NCI-H510A (cell line): ENCODE results near the gene GNAO1.

Experiments
- DNase-seq: peaks from one replicate; lab custom pipeline; 2025; lab: John Stamatoyannopoulos, UW

GNAO1 gene

DNA sequence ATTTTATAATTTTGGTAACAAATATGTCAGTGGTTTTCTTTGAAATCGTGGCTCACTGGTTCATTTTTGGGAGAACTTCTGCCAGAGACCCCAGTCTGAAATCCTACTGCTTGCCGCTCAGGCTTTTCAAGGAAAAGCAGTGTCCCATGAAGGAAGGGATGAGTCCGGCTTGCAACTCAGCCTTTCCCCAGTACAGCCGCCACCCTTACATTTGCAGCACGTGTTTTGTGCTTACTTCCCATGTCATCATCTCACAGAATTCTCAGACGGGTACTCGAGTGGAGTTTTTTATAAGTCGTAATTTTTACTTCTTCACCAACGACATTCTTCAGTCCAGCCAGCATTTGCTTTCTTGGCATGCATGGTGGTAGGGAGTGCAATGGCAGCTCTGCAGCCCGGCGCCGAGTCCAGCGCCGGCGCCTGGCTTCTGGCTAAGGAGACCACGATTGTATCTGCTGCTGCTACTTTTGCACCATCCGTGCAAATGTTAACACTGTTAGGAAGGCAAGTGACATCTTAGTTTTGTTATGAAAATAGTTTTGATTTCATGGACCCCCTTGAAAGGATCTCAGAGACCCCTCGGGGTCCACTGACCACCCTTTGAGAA lies 123.1 kb downstream of the GNAO1 start:
- DNase-seq = no peak

- DNase-seq = no peak
Measured at GRCh38 chr16:56315955-56316354, 124.7 kb downstream of the GNAO1 start.

GRCh38 chr16:56316545-56316944 lies 125.3 kb downstream of the GNAO1 start:
- no peak for DNase-seq

GRCh38 chr16:56317998-56318826 lies 126.9 kb downstream of the GNAO1 start:
- peak; percentile 23 for DNase-seq

DNA sequence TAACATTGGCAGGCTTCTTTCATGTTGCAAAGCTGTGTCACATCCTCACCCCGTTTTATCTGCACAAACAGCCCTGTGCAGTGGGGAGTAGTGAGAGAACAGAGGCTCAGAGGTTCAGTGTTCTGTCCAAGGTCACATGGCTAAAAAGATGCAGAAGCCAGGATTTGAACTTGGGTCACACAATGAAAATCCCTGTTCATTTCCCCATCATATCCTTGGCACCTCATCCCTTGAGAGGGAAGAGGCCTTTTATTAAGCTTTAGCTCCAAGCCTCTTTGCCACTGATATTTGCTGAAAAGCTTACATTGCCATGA lies 127.5 kb downstream of the GNAO1 start:
- DNase-seq = no peak

- no peak for DNase-seq
Measured at GRCh38 chr16:56319376-56319775, 128.1 kb downstream of the GNAO1 start.

DNA sequence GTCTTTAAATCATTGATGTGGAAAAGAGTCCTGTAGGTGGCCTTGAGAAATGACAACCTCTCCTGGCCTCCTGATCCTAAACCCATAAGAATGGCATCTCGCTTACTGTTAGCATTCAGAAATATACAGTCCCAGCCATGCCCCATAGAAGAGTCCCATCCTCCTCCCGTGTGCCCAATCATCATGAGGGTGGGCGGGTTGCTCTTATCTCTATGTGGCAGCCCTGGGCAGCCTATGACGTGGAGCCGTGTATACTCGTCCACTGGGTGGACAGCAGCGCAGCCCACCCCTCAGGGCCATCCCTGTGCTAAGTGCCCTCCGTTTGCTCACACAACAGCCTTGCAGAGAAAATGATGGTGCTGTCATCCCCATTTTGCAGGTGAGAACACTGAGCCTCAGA lies 128.8 kb downstream of the GNAO1 start:
- DNase-seq = no peak

DNA sequence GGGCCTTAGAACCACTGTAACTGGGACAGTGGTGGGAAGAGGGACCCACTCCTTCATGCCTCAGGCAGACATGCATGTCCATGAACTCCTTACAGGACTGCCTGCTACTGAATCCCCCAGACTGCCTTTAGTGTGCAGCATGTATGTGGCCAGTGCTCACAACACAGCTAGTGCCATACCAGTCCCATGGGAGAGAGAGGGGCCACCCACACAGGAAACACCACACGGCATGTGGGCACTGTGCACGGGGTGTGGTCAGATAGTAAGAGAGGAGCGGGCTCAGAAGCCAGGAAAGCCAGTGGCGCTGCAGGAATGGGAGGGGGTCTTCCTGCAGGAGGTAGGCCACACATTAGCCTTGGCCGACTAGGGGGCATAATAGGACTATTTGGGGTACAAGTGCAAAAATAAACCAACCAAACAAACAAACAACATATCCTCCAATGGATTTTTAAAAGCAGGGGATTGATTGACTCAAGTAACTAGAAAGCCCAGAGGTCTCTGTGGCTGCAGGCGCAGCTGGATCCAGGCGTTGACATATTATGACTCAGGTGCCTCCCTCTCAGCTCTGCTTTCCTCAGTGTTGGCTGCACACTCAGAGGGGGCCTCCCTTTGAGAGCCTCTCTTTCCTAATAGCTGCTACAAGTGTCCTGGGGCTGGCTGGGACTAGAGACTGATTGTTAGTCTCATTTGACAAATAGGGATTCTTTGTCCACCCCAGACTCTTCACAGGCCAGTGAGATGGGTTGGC lies 129.7 kb downstream of the GNAO1 start:
- DNase-seq = no peak

- no peak for DNase-seq
Measured at GRCh38 chr16:56321571-56321970, 130.3 kb downstream of the GNAO1 start.

GRCh38 chr16:56324406-56324805 lies 133.1 kb downstream of the GNAO1 start:
- no peak for DNase-seq

DNA sequence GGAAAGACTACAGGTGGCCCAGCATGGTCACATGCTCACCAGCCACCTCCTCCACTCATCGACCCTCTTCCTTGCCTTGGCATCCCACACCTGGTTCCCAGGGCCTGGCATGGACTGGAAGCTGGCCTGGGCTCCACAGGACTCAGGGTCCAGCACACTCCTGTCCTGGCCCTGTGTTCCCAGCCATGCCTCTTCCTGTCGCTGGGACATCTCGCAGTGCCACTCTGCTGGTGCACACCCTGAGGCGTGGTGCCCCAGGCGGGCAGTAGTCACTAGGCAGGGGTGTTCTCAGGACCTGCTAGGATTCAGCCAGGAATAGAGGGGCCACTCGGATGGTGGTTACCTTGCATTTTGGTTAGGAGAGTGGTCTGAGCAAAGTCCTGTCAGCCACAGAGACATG lies 134.7 kb downstream of the GNAO1 start:
- DNase-seq = no peak

- DNase-seq = no peak
Measured at GRCh38 chr16:56327071-56327928, 136.0 kb downstream of the GNAO1 start.

GRCh38 chr16:56327929-56328258 lies 136.6 kb downstream of the GNAO1 start:
- no peak for DNase-seq

DNA sequence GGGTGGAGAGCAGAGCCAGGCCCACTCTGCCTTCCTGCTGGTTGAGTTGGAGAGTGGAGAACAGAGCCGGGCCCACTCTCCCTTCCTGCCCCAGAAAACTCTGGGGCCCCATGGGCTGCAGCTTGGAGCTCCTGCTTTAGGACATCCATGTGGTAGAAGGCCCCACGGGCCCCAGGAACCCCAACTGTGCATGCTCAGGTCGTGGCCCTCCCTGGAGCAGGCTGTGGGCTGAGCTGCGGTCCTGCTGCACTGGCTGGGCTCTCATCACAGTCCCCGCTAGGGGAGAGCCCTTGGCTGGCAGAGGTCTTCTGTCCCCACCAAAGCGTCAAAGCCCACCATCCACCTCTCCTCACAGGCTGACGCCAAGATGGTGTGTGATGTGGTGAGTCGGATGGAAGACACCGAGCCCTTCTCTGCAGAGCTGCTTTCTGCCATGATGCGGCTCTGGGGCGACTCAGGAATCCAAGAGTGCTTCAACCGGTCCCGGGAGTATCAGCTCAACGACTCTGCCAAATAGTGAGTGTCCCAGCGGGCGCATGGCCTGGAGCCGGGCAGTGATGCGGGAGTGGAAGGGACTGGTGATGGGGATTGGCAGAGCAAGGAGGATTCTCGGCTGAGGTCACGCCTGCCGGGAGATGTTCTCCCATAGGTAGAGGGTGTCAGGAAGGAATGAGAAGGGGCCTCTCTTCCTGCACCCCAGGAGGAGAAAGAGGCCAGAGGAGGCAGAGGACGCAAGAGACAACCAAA lies 137.2 kb downstream of the GNAO1 start:
- DNase-seq = no peak

GRCh38 chr16:56329887-56330286 lies 138.6 kb downstream of the GNAO1 start:
- DNase-seq = no peak

- DNase-seq = no peak
Measured at GRCh38 chr16:56330476-56330875, 139.2 kb downstream of the GNAO1 start.

- no peak for DNase-seq
Measured at GRCh38 chr16:56331399-56331798, 140.1 kb downstream of the GNAO1 start.

GRCh38 chr16:56331915-56332314 lies 140.6 kb downstream of the GNAO1 start:
- no peak for DNase-seq

DNA sequence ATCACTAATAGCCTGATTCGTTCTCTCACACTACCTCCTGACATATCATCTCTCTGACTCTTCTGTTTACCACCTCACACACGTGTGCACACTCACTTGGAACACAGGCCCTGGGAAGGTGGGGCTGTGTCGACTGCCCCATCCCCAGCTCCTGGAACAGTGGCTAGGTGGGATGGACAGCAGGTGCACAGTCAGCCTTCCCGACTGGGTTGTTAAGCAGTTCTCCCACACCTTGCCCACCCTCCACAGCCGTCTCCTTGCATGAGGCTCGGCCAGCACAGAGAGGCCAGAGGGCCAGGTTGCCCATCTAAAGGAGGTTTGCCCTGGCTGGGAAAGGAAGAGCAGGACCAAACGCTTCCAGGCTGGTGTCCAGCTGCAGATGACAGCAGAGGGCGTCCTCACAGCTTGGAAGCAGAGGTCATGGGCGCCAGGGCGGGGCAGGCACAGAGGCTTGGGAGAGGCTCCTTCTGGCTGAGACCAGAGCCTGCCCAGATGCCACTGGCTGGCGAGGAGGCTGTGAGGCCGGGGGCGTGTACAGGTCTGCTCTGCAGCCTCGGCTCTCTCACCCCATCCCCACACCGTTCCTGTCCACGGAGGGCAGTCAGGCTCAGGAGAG lies 141.3 kb downstream of the GNAO1 start:
- no peak for DNase-seq

- DNase-seq = no peak
Measured at GRCh38 chr16:56334761-56335160, 143.5 kb downstream of the GNAO1 start.

GRCh38 chr16:56336071-56336688 lies 144.9 kb downstream of the GNAO1 start:
- DNase-seq = no peak
